Measurements from ENCODE around the gene VAV2.

VAV2 gene

GRCh38 chr9:133979921-133980863 lies 11.9 kb downstream of the VAV2 start:
- TF ChIP-seq RAD21 (IDR thresholded peaks at IDR 0.05; ENCODE audit: low read depth) = no peak
- TF ChIP-seq NFIC (IDR thresholded peaks at IDR 0.05) = no peak
- TF ChIP-seq EGR1 (IDR thresholded peaks at IDR 0.05) = no peak
- no peak for TF ChIP-seq CEBPB (IDR thresholded peaks at IDR 0.05)
- TF ChIP-seq TCF12 (IDR thresholded peaks at IDR 0.05; ENCODE audit: low read depth) = no peak
- TF ChIP-seq, protein P1, sequence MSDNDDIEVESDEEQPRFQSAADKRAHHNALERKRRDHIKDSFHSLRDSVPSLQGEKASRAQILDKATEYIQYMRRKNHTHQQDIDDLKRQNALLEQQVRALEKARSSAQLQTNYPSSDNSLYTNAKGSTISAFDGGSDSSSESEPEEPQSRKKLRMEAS (IDR thresholded peaks at IDR 0.05) = no peak
- no peak for TF ChIP-seq USF1 (IDR thresholded peaks at IDR 0.05)
- no peak for TF ChIP-seq ZBTB7A (IDR thresholded peaks at IDR 0.05; ENCODE audit: low read depth)
- TF ChIP-seq FOXM1 (IDR thresholded peaks at IDR 0.05; ENCODE audit: borderline replicate concordance, low read depth) = no peak
- TF ChIP-seq YY1 (IDR thresholded peaks at IDR 0.05; ENCODE audit: low read depth) = no peak
- TF ChIP-seq REST (IDR thresholded peaks at IDR 0.05; ENCODE audit: low read depth) = no peak
- TF ChIP-seq EP300 (IDR thresholded peaks at IDR 0.05; ENCODE audit: borderline replicate concordance) = no peak
- no peak for TF ChIP-seq TAF1 (IDR thresholded peaks at IDR 0.05; ENCODE audit: low read depth)
- TF ChIP-seq TEAD4 (IDR thresholded peaks at IDR 0.05) = no peak
- no peak for TF ChIP-seq CREB1 (IDR thresholded peaks at IDR 0.05; ENCODE audit: low read depth)

DNA sequence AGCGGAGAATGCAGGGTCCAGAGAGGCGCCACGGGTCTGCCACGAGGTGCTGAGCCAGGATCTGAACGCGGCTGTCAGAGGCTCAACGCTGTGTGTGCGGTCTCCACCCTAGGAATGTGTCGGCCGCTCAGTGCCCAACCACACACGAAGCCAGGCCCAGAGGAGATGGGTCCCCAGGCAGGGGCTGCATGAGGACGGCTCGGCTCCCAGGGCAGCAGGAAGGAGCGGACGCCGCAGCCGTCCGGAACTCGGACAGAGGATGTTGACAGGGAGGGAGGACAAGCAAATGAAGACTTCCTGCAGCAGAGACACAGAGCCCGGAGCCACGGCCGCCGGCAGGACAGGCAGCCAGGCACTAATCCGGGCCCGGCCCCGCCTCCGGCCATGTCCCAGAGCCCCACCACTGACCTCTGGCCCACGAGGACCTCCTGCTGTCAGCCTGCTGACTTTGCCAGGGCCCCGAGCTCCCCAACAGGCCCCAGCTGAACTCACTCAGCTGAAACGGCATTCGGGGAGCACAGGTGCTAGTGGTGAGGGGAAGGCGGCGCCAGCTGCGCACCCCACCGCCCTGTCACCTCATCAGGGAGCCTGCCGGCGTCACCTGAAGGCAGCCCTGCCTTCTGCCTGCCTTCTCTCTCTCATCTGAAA lies 12.7 kb downstream of the VAV2 start:
- TF ChIP-seq TCF12 (IDR thresholded peaks at IDR 0.05; ENCODE audit: low read depth) (no peak), YY1 (IDR thresholded peaks at IDR 0.05; ENCODE audit: low read depth) (no peak), USF1 (IDR thresholded peaks at IDR 0.05) (no peak), REST (IDR thresholded peaks at IDR 0.05; ENCODE audit: low read depth) (no peak), NFIC (IDR thresholded peaks at IDR 0.05) (no peak)

DNA sequence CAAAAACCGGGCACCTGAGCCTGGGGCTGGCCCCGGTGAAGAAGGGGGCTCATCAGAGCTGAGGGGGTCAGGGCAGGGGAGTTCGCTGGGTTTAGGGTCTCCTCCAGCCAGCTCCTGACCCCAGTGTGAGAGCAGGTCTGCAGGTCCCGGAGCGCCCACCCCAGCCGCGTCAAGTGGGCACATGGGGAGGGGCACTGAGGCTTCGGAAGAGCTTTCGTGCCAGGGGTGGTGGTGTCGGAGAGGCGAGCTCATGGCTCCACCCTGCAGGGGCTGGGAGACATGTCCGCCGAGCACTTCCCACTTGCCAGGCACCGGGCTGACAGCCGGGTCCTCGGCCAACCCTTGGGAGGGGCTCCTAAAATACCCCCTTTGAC lies 13.2 kb downstream of the VAV2 start:
- TF ChIP-seq RAD21 (IDR thresholded peaks at IDR 0.05; ENCODE audit: low read depth) = no peak
- TF ChIP-seq, protein P1 (IDR thresholded peaks at IDR 0.05) = no peak
- no peak for TF ChIP-seq TCF12 (IDR thresholded peaks at IDR 0.05; ENCODE audit: low read depth)
- no peak for TF ChIP-seq ZBTB7A (IDR thresholded peaks at IDR 0.05; ENCODE audit: low read depth)
- no peak for TF ChIP-seq EP300 (IDR thresholded peaks at IDR 0.05; ENCODE audit: borderline replicate concordance)
- TF ChIP-seq EGR1 (IDR thresholded peaks at IDR 0.05) = no peak
- no peak for TF ChIP-seq CREB1 (IDR thresholded peaks at IDR 0.05; ENCODE audit: low read depth)
- no peak for TF ChIP-seq CEBPB (IDR thresholded peaks at IDR 0.05)
- TF ChIP-seq TEAD4 (IDR thresholded peaks at IDR 0.05) = no peak

DNA sequence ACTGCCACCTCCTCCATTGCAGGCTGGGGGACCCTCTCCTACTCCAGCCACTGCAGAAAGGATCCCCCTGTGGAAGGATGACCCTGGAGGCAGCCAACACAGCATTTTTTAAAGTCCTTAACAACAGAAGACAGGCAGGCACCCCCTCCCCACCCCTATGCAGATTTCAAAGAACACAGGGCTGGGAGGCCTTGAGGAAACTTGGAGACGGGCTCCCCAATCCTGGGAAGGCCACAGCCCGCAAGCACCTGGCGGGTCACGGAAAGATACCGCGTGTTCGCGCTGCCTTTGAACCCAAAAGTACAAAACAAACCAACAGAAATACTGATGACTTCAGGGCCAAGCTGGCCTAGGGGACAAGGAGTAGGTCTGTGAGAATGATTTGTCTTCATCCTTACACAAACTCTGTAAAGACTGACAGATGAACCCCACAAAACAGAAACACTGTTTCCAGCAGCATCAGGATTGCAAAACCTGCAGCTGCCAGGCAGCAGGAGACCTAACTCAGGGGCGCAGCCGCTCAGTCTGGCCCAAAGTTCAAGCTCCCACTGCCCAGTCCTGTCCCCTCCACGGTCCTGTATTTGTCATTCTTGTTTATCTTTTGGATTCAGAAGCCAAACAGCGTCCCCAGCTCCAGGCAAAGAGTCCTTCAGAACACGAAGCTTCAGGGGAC lies 13.8 kb downstream of the VAV2 start:
- TF ChIP-seq TCF12 (IDR thresholded peaks at IDR 0.05; ENCODE audit: low read depth) = no peak
- no peak for TF ChIP-seq REST (IDR thresholded peaks at IDR 0.05; ENCODE audit: low read depth)
- no peak for TF ChIP-seq EP300 (IDR thresholded peaks at IDR 0.05; ENCODE audit: borderline replicate concordance)
- no peak for TF ChIP-seq USF1 (IDR thresholded peaks at IDR 0.05)
- no peak for TF ChIP-seq YY1 (IDR thresholded peaks at IDR 0.05; ENCODE audit: low read depth)
- no peak for TF ChIP-seq RAD21 (IDR thresholded peaks at IDR 0.05; ENCODE audit: low read depth)
- TF ChIP-seq CEBPB (IDR thresholded peaks at IDR 0.05) = no peak
- TF ChIP-seq TEAD4 (IDR thresholded peaks at IDR 0.05) = no peak
- TF ChIP-seq, protein P1 (IDR thresholded peaks at IDR 0.05) = no peak
- TF ChIP-seq NFIC (IDR thresholded peaks at IDR 0.05) = no peak
- no peak for TF ChIP-seq CREB1 (IDR thresholded peaks at IDR 0.05; ENCODE audit: low read depth)
- TF ChIP-seq EGR1 (IDR thresholded peaks at IDR 0.05) = no peak
